ENCODE data around the gene NR2E3. TPM values are rescaled to one million over a fixed set of nuclear protein-coding genes. Genes with fewer than 3 reads are reported as not detected.

The NR2E3 gene
- total RNA-seq, 1 donor from 2014 or later, result not detected

DNA sequence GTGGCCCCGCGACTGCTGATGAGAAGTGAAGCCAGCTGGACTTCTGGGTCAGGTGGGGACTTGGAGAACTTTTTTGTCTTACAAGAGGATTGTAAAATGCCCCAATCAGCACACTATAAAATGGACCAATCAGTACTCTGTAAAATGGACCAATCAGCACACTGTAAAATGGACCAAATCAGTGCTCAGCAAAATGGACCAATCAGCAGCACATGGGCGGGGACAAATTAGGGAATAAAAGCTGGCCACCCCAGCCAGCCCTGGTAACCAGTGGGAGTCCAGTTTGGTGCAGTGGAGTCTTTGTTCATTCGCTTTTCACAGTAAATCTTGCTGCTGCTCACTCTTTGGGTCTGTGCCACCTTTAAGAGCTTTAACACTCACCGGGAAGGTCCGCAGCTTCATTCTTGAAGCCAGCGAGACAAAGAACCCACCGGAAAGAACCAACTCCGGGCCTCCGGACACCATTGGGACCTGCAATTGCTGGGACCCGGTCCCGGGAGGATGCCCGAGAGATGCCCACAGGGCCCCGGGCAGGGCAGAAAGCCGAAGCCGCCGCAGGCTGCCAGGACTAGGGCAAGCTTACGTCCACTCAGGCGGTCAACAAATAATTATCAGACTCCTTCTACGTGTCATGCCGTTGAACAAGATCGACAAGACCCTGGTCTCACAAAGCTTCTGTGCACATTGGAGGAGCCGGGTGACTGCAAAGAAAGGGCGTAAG lies 8.3 kb upstream of the NR2E3 start:
- DNase-seq (ENCODE audit: low spot score), result no peak
- no peak for TF ChIP-seq EZH2 (IDR thresholded peaks at IDR 0.05)
- no peak for TF ChIP-seq EZH2phosphoT487 (IDR thresholded peaks at IDR 0.05)
- TF ChIP-seq, protein P1, sequence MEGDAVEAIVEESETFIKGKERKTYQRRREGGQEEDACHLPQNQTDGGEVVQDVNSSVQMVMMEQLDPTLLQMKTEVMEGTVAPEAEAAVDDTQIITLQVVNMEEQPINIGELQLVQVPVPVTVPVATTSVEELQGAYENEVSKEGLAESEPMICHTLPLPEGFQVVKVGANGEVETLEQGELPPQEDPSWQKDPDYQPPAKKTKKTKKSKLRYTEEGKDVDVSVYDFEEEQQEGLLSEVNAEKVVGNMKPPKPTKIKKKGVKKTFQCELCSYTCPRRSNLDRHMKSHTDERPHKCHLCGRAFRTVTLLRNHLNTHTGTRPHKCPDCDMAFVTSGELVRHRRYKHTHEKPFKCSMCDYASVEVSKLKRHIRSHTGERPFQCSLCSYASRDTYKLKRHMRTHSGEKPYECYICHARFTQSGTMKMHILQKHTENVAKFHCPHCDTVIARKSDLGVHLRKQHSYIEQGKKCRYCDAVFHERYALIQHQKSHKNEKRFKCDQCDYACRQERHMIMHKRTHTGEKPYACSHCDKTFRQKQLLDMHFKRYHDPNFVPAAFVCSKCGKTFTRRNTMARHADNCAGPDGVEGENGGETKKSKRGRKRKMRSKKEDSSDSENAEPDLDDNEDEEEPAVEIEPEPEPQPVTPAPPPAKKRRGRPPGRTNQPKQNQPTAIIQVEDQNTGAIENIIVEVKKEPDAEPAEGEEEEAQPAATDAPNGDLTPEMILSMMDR (IDR thresholded peaks at IDR 0.05), result no peak
- H3K36me3 Mint-ChIP-seq, result no peaks in the 10 kb centered on the region
- peaks cover 6% of the 10 kb centered on the region for H4K20me1 ChIP-seq (ENCODE audit: low read depth)
- no peaks in the 10 kb centered on the region for H3K9me3 Mint-ChIP-seq
- H2AFZ ChIP-seq (replicated peaks), result no peak overlapping the region
- no peak overlapping the region for H3K4me3 ChIP-seq
- peaks cover 13% of the 10 kb centered on the region for H3F3A ChIP-seq (ENCODE audit: low read depth)
- H3K9ac ChIP-seq, result no peak overlapping the region
- H3K27ac ChIP-seq, result no peak overlapping the region
- no peaks in the 10 kb centered on the region for H3K27me3 ChIP-seq
- H3K27me3 Mint-ChIP-seq (ENCODE audit: insufficient read depth, low read depth), result peaks cover 9% of the 10 kb centered on the region
- no peaks in the 10 kb centered on the region for H3K36me3 ChIP-seq
- no peak overlapping the region for H3K4me3 Mint-ChIP-seq
- peaks cover 28% of the 10 kb centered on the region for H3K4me1 Mint-ChIP-seq
- no peaks in the 10 kb centered on the region for H3K79me2 ChIP-seq (ENCODE audit: low read depth)
- no peak overlapping the region for H3K27ac Mint-ChIP-seq
- no peak overlapping the region for H3K4me2 ChIP-seq
- H3K9me3 ChIP-seq (ENCODE audit: low read depth), result no peaks in the 10 kb centered on the region
- peaks cover 18% of the 10 kb centered on the region for H3K4me1 ChIP-seq

DNA sequence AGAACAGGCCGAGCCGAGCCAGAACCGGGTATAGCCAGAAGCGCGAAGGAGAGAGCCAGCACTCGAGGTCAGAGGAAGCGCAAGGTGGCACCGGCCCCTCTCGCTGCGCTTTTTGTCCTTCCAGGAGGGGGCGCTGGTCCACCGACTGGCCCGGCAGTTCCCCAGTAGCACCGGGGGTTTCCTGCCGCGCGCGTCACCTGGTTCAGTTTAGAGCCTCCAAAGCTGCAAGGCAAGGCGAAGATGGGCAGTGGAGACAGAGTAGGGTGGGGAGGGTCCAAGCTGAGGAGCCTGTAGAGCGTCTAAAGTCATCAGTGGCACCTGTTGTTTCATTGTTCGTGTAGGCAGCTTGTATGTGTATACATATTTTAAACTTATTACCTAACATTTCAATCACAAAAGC lies 7.6 kb upstream of the NR2E3 start:
- Histone ChIP-seq H3K4me3 (no peak overlapping the region), H3K36me3 (no peaks in the 10 kb centered on the region), H2AFZ (replicated peaks) (no peak overlapping the region), H3K4me2 (no peak overlapping the region), H3K9me3 (ENCODE audit: low read depth) (no peaks in the 10 kb centered on the region), H3K27me3 (no peaks in the 10 kb centered on the region), H3K79me2 (ENCODE audit: low read depth) (no peaks in the 10 kb centered on the region), H4K20me1 (ENCODE audit: low read depth) (peaks cover 6% of the 10 kb centered on the region), H3K27ac (no peak overlapping the region), H3K4me1 (peaks cover 22% of the 10 kb centered on the region), H3K9ac (no peak overlapping the region), H3F3A (ENCODE audit: low read depth) (peaks cover 20% of the 10 kb centered on the region)
- DNase-seq (ENCODE audit: low spot score), result peak; percentile 47
- H3K36me3 Mint-ChIP-seq, result no peaks in the 10 kb centered on the region
- H3K4me1 Mint-ChIP-seq, result peaks cover 35% of the 10 kb centered on the region
- TF ChIP-seq EZH2phosphoT487 (IDR thresholded peaks at IDR 0.05), result no peak
- TF ChIP-seq, protein P1 (IDR thresholded peaks at IDR 0.05), result peak; percentile 55
- no peak for TF ChIP-seq EZH2 (IDR thresholded peaks at IDR 0.05)
- peaks cover 9% of the 10 kb centered on the region for H3K27me3 Mint-ChIP-seq (ENCODE audit: insufficient read depth, low read depth)
- no peak overlapping the region for H3K27ac Mint-ChIP-seq
- H3K4me3 Mint-ChIP-seq, result no peak overlapping the region
- no peaks in the 10 kb centered on the region for H3K9me3 Mint-ChIP-seq

DNA sequence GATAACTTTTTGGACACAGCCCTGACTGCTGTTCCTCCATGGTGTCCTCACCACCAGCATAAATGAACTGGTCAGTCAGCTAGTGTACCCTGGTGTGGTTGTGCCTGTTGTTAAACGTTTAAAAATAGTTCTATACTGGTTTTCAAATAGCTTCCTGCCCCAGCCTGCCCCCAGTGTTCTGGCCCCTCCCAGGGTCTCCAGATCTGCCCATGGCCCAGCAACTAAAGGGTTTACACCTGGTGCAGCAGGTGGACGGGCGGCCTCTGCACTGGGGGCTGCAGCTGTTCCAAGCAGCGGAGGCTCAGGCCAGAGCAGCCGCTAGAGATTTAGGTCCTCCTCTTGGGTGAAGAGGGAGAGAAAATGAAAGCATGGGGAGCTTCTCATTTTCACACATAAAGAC lies 6.1 kb upstream of the NR2E3 start:
- H3K27me3 Mint-ChIP-seq (ENCODE audit: insufficient read depth, low read depth), result peaks cover 11% of the 10 kb centered on the region
- no peak overlapping the region for H3K4me2 ChIP-seq
- H2AFZ ChIP-seq (replicated peaks), result no peak overlapping the region
- H3K9ac ChIP-seq, result no peak overlapping the region
- peaks cover 24% of the 10 kb centered on the region for H3F3A ChIP-seq (ENCODE audit: low read depth)
- H3K36me3 ChIP-seq, result no peaks in the 10 kb centered on the region
- no peaks in the 10 kb centered on the region for H3K27me3 ChIP-seq
- no peak overlapping the region for H3K4me3 Mint-ChIP-seq
- peaks cover 6% of the 10 kb centered on the region for H4K20me1 ChIP-seq (ENCODE audit: low read depth)
- no peak overlapping the region for H3K27ac Mint-ChIP-seq
- no peaks in the 10 kb centered on the region for H3K9me3 Mint-ChIP-seq
- DNase-seq (ENCODE audit: low spot score), result no peak
- H3K4me1 ChIP-seq, result peaks cover 32% of the 10 kb centered on the region
- no peak overlapping the region for H3K4me3 ChIP-seq
- no peaks in the 10 kb centered on the region for H3K36me3 Mint-ChIP-seq
- no peak overlapping the region for H3K27ac ChIP-seq
- H3K4me1 Mint-ChIP-seq, result peaks cover 43% of the 10 kb centered on the region
- no peaks in the 10 kb centered on the region for H3K79me2 ChIP-seq (ENCODE audit: low read depth)
- no peaks in the 10 kb centered on the region for H3K9me3 ChIP-seq (ENCODE audit: low read depth)
- TF ChIP-seq EZH2phosphoT487 (IDR thresholded peaks at IDR 0.05), result no peak

Measured in neural progenitor cell (in vitro differentiated cells).